ENCODE measurements around the gene IRF2BP1. TPM values are rescaled to one million over a fixed set of nuclear protein-coding genes. Genes with fewer than 3 reads are reported as not detected.
A peak's percentile ranks its signal among the peaks of the same experiment; 100 is the strongest.

Gene IRF2BP1
- total and polyA plus RNA-seq, 2 of the 13 experiments (the other 11 are each of a cell fraction or from before 2014, with no cell fraction given): 4.3 to 14.3 TPM

DNA sequence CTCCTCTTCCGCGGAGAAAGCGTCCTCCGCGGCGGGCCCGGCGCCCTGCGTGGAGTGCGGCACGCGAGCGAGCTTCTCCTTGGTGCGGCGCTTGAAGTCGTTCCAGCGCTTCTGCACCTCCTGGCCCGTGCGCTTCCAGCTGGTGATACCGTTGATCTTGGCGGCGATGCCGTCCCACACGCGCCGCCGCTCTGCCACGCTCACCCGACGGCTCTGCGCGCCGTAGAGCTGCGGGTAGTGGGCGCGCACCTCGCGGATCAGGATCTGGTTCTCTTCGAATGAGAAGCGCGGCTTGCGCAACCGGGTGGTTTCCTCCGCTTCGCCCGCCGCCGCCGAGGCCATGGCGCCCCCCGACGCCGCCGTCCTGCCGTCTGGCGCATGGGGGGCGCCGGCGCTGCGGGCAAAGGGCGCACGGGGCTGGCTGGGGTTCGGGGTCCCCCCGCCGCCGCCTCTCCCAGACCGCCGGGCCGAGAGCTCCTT, 15.5 kb upstream of the IRF2BP1 start (continued):
- TF ChIP-seq, protein P1, sequence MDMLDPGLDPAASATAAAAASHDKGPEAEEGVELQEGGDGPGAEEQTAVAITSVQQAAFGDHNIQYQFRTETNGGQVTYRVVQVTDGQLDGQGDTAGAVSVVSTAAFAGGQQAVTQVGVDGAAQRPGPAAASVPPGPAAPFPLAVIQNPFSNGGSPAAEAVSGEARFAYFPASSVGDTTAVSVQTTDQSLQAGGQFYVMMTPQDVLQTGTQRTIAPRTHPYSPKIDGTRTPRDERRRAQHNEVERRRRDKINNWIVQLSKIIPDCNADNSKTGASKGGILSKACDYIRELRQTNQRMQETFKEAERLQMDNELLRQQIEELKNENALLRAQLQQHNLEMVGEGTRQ (IDR thresholded peaks at IDR 0.05; ENCODE audit: low read depth, low read length): no peak
- TF ChIP-seq, protein P1 (CRISPR knock-in tag; IDR thresholded peaks at IDR 0.05; ENCODE audit: borderline replicate concordance): no peak
- TF ChIP-seq TCF7L2 (IDR thresholded peaks at IDR 0.05; ENCODE audit: low read depth, low read length): no peak
- TF ChIP-seq, protein P2, sequence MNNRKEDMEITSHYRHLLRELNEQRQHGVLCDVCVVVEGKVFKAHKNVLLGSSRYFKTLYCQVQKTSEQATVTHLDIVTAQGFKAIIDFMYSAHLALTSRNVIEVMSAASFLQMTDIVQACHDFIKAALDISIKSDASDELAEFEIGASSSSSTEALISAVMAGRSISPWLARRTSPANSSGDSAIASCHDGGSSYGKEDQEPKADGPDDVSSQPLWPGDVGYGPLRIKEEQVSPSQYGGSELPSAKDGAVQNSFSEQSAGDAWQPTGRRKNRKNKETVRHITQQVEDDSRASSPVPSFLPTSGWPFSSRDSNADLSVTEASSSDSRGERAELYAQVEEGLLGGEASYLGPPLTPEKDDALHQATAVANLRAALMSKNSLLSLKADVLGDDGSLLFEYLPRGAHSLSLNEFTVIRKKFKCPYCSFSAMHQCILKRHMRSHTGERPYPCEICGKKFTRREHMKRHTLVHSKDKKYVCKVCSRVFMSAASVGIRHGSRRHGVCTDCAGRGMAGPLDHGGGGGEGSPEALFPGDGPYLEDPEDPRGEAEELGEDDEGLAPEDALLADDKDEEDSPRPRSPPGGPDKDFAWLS (CRISPR knock-in tag; IDR thresholded peaks at IDR 0.05; ENCODE audit: borderline replicate concordance): no peak
- TF ChIP-seq, protein P3, sequence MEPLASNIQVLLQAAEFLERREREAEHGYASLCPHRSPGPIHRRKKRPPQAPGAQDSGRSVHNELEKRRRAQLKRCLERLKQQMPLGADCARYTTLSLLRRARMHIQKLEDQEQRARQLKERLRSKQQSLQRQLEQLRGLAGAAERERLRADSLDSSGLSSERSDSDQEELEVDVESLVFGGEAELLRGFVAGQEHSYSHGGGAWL (CRISPR knock-in tag; IDR thresholded peaks at IDR 0.05): no peak
- no peak for TF ChIP-seq ZFP62 (CRISPR knock-in tag; IDR thresholded peaks at IDR 0.05)
- no peak for TF ChIP-seq ZSCAN21 (CRISPR knock-in tag; IDR thresholded peaks at IDR 0.05; ENCODE audit: borderline replicate concordance)
- TF ChIP-seq, protein P4, sequence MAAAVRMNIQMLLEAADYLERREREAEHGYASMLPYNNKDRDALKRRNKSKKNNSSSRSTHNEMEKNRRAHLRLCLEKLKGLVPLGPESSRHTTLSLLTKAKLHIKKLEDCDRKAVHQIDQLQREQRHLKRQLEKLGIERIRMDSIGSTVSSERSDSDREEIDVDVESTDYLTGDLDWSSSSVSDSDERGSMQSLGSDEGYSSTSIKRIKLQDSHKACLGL (CRISPR knock-in tag; IDR thresholded peaks at IDR 0.05): peak; percentile 39; the same call in 1 of the 2 replicates
- TF ChIP-seq ZNF569 (CRISPR knock-in tag; IDR thresholded peaks at IDR 0.05; ENCODE audit: borderline replicate concordance): no peak
- TF ChIP-seq, protein P5, sequence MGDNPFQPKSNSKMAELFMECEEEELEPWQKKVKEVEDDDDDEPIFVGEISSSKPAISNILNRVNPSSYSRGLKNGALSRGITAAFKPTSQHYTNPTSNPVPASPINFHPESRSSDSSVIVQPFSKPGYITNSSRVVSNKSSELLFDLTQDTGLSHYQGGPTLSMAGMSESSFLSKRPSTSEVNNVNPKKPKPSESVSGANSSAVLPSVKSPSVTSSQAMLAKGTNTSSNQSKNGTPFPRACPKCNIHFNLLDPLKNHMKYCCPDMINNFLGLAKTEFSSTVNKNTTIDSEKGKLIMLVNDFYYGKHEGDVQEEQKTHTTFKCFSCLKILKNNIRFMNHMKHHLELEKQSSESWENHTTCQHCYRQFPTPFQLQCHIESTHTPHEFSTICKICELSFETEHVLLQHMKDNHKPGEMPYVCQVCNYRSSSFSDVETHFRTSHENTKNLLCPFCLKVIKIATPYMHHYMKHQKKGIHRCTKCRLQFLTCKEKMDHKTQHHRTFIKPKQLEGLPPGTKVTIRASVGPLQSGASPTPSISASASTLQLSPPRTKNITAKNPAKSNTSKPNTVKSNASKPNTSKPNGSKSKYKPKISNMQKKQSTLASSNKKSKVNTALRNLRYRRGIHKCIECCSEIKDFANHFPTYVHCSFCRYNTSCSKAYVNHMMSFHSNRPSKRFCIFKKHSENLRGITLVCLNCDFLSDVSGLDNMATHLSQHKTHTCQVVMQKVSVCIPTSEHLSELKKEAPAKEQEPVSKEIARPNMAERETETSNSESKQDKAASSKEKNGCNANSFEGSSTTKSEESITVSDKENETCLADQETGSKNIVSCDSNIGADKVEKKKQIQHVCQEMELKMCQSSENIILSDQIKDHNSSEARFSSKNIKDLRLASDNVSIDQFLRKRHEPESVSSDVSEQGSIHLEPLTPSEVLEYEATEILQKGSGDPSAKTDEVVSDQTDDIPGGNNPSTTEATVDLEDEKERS (CRISPR knock-in tag; IDR thresholded peaks at IDR 0.05): no peak
- TF ChIP-seq, protein P6, sequence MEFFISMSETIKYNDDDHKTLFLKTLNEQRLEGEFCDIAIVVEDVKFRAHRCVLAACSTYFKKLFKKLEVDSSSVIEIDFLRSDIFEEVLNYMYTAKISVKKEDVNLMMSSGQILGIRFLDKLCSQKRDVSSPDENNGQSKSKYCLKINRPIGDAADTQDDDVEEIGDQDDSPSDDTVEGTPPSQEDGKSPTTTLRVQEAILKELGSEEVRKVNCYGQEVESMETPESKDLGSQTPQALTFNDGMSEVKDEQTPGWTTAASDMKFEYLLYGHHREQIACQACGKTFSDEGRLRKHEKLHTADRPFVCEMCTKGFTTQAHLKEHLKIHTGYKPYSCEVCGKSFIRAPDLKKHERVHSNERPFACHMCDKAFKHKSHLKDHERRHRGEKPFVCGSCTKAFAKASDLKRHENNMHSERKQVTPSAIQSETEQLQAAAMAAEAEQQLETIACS (CRISPR knock-in tag; IDR thresholded peaks at IDR 0.05): no peak
- no peak for TF ChIP-seq ZNF558 (CRISPR knock-in tag; IDR thresholded peaks at IDR 0.05; ENCODE audit: borderline replicate concordance)
- no peak for TF ChIP-seq CHD2 (IDR thresholded peaks at IDR 0.05; ENCODE audit: low read depth, low read length)
- TF ChIP-seq ZFY (CRISPR knock-in tag; IDR thresholded peaks at IDR 0.05): no peak
- TF ChIP-seq ZNF333 (CRISPR knock-in tag; IDR thresholded peaks at IDR 0.05; ENCODE audit: borderline replicate concordance): no peak
- TF ChIP-seq, protein P7, sequence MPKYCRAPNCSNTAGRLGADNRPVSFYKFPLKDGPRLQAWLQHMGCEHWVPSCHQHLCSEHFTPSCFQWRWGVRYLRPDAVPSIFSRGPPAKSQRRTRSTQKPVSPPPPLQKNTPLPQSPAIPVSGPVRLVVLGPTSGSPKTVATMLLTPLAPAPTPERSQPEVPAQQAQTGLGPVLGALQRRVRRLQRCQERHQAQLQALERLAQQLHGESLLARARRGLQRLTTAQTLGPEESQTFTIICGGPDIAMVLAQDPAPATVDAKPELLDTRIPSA (CRISPR knock-in tag; IDR thresholded peaks at IDR 0.05; ENCODE audit: borderline replicate concordance): no peak
- TF ChIP-seq ZNF788 (CRISPR knock-in tag; IDR thresholded peaks at IDR 0.05; ENCODE audit: borderline replicate concordance): no peak

Measured in HepG2 (cell line).